H1 (cell line): ENCODE results near the gene GPR17. TPM values are rescaled to one million over a fixed set of nuclear protein-coding genes. Genes with fewer than 3 reads are reported as not detected.

Experiments used
- CTCF ChIA-PET: fragments of 300-600 bp; sonication (Branson Sonifier 250); formaldehyde crosslinking; loops from one replicate; lab custom pipeline; 2021; ENCODE audit not compliant: partially characterized antibody; lab: Charles Lee
- POLR2A ChIA-PET: fragments of 300-600 bp; sonication (Branson Sonifier 250); formaldehyde crosslinking; loops from one replicate; lab custom pipeline; 2021; ENCODE audit warnings: inconsistent platforms; ENCODE audit not compliant: partially characterized antibody; lab: Charles Lee
- DNase-seq, 2 experiments: peaks; one replicate each; pipeline versions ENCODE4 v3.0.0 to v3.0.0-alpha.2; 2010 to 2022; ENCODE audit warnings: low spot score in 2 of 2, low read depth in 1 of 2, mixed read lengths in 1 of 2
- FAIRE-seq: peaks from 2 replicates; lab custom pipeline; 2011; peaks lifted over from hg19 to GRCh38; lab: Jason Lieb, UNC
- H2AFZ ChIP-seq: 2 replicates; pipeline ENCODE4 v1.8.1; 2012; ENCODE audit warnings: low read length, inconsistent platforms
- H2AK5ac ChIP-seq: 2 replicates; pipeline ENCODE4 v1.6.1; 2013; ENCODE audit warnings: low read depth, low read length
- H2BK120ac ChIP-seq: replicated peaks from 2 replicates; pipeline ENCODE3; 2013; ENCODE audit warnings: low read depth, low read length, inconsistent platforms
- H2BK12ac ChIP-seq: 2 replicates; pipeline ENCODE4 v1.6.1; 2013; ENCODE audit warnings: low read depth, low read length
- H2BK15ac ChIP-seq: 2 replicates; pipeline ENCODE4 v1.6.1; 2013; ENCODE audit warnings: low read length
- H2BK20ac ChIP-seq: 2 replicates; pipeline ENCODE4 v1.6.1; 2013; ENCODE audit warnings: low read length
- H2BK5ac ChIP-seq: 2 replicates; pipeline ENCODE4 v1.6.1; 2013; ENCODE audit warnings: low read depth, low read length
- H3K14ac ChIP-seq: 2 replicates; pipeline ENCODE4 v1.6.1; 2013; ENCODE audit warnings: inconsistent platforms; ENCODE audit not compliant: insufficient read length
- H3K18ac ChIP-seq: 2 replicates; pipeline ENCODE4 v1.6.1; 2013; ENCODE audit warnings: low read length; ENCODE audit errors: extremely low read depth
- H3K23ac ChIP-seq: 2 replicates; pipeline ENCODE4 v1.6.1; 2013; ENCODE audit warnings: inconsistent platforms; ENCODE audit not compliant: insufficient read length
- H3K23me2 ChIP-seq: 2 replicates; pipeline ENCODE4 v1.6.1; 2013; ENCODE audit warnings: low read depth, low read length
- H3K27ac ChIP-seq: 2 replicates; pipeline ENCODE4 v1.6.1; 2011; ENCODE audit warnings: low read depth, low read length, inconsistent platforms
- H3K27me3 ChIP-seq, 4 experiments: replicated peaks in 1 of 4; 1 replicate in 1 of 4; 2 replicates in 3 of 4; pipeline versions ENCODE4 v1.6.1 to v1.8.1; 2011 to 2013; ENCODE audit warnings: low read length in 3 of 4, mild to moderate bottlenecking in 3 of 4, inconsistent platforms in 2 of 4, mixed read lengths in 2 of 4, moderate library complexity in 1 of 4; ENCODE audit not compliant: control insufficient read depth in 3 of 4, insufficient read depth in 3 of 4; ENCODE audit errors: extremely low read depth in 1 of 4
- H3K36me3 ChIP-seq, 4 experiments: 2 replicates each; pipeline versions ENCODE4 v1.6.1 to v1.8.1; 2011 to 2013; ENCODE audit warnings: mild to moderate bottlenecking in 4 of 4, low read length in 3 of 4, moderate library complexity in 2 of 4, control low read depth in 1 of 4, inconsistent platforms in 1 of 4; ENCODE audit not compliant: insufficient read depth in 4 of 4, control insufficient read depth in 2 of 4
- H3K4ac ChIP-seq: replicated peaks from 2 replicates; pipeline ENCODE3; 2013; ENCODE audit warnings: low read length, low read depth, mixed read lengths, inconsistent platforms; ENCODE audit not compliant: insufficient read length
- H3K4me1 ChIP-seq, 4 experiments: replicated peaks in 1 of 4; 1 replicate in 1 of 4; 2 replicates in 3 of 4; pipeline versions ENCODE4 v1.6.1 to v1.8.1; 2011 to 2013; ENCODE audit warnings: low read length in 3 of 4, inconsistent platforms in 2 of 4, mixed read lengths in 1 of 4; ENCODE audit not compliant: insufficient read depth in 4 of 4, control insufficient read depth in 3 of 4
- H3K4me2 ChIP-seq, 2 experiments: 2 replicates each; pipeline versions ENCODE4 v1.6.1 to v1.8.1; 2011 to 2013; ENCODE audit warnings: low read depth in 2 of 2, low read length in 2 of 2, control low read depth in 1 of 2, inconsistent platforms in 1 of 2, mild to moderate bottlenecking in 1 of 2; ENCODE audit not compliant: insufficient read depth in 1 of 2
- H3K4me3 ChIP-seq, 4 experiments: fragments of 200-600, 300-600 bp in 1 of 4; sonication (generic), shearing (Covaris generic), sonication (Bioruptor Twin) in 1 of 4; 2 replicates each; pipeline versions ENCODE4 v1.5.1 to v1.8.1; 2011 to 2016; ENCODE audit warnings: low read length in 4 of 4, low read depth in 3 of 4, control low read depth in 2 of 4, inconsistent platforms in 2 of 4, mild to moderate bottlenecking in 2 of 4, mixed read lengths in 1 of 4, moderate library complexity in 1 of 4; ENCODE audit not compliant: insufficient read depth in 2 of 4; ENCODE audit errors: extremely low read depth in 1 of 4
- H3K56ac ChIP-seq: replicated peaks from 2 replicates; pipeline ENCODE3; 2013; ENCODE audit warnings: low read depth, mild to moderate bottlenecking, mixed read lengths, low read length, inconsistent platforms; ENCODE audit not compliant: insufficient read length
- H3K79me1 ChIP-seq: 2 replicates; pipeline ENCODE4 v1.6.1; 2013; ENCODE audit warnings: low read depth, low read length, control low read depth
- H3K79me2 ChIP-seq, 2 experiments: 2 replicates each; pipeline versions ENCODE4 v1.6.1 to v1.8.1; 2012 to 2013; ENCODE audit warnings: low read length in 2 of 2, mild to moderate bottlenecking in 2 of 2, inconsistent platforms in 1 of 2; ENCODE audit not compliant: insufficient read depth in 2 of 2, control insufficient read depth in 1 of 2
- H3K9ac ChIP-seq, 4 experiments: replicated peaks in 1 of 4; 1 replicate in 1 of 4; 2 replicates in 3 of 4; pipeline versions ENCODE4 v1.6.1 to v1.8.1; 2011 to 2013; ENCODE audit warnings: low read depth in 3 of 4, low read length in 3 of 4, control low read depth in 2 of 4, mild to moderate bottlenecking in 2 of 4, moderate library complexity in 2 of 4, inconsistent platforms in 1 of 4; ENCODE audit errors: extremely low read depth in 1 of 4
- H3K9me3 ChIP-seq, 2 experiments: 2 replicates each; pipeline versions ENCODE4 v1.6.1 to v1.8.1; 2012 to 2013; ENCODE audit warnings: mild to moderate bottlenecking in 2 of 2, moderate library complexity in 2 of 2, control low read depth in 1 of 2, inconsistent platforms in 1 of 2, low read depth in 1 of 2, low read length in 1 of 2, mixed read lengths in 1 of 2; ENCODE audit not compliant: insufficient read depth in 2 of 2
- H4K20me1 ChIP-seq, 2 experiments: replicated peaks in 1 of 2; 2 replicates each; pipeline versions ENCODE3 to v1.8.1; 2011 to 2013; ENCODE audit warnings: inconsistent platforms in 2 of 2, low read length in 2 of 2, mild to moderate bottlenecking in 1 of 2; ENCODE audit not compliant: insufficient read depth in 2 of 2, control insufficient read depth in 1 of 2
- H4K5ac ChIP-seq: 2 replicates; pipeline ENCODE4 v1.6.1; 2013; ENCODE audit warnings: low read length, low read depth, mixed read lengths, inconsistent platforms; ENCODE audit not compliant: insufficient read length
- H4K8ac ChIP-seq: 2 replicates; pipeline ENCODE4 v1.8.0; 2013; ENCODE audit warnings: mild to moderate bottlenecking, moderate library complexity, low read length, inconsistent platforms; ENCODE audit not compliant: insufficient read depth; ENCODE audit errors: extremely low read depth
- H4K91ac ChIP-seq: replicated peaks from 2 replicates; pipeline ENCODE3; 2013; ENCODE audit warnings: low read length, mixed read lengths, inconsistent platforms; ENCODE audit not compliant: insufficient read length
- BACH1 ChIP-seq: IDR thresholded peaks from 2 replicates; pipeline ENCODE4 v1.6.1; 2012; ENCODE audit warnings: low read length, improper control_type of control experiment
- RAD21 ChIP-seq, 2 experiments: IDR thresholded peaks in 1 of 2; conservative IDR thresholded peaks in 1 of 2; 2 replicates each; pipeline ENCODE4 v1.6.1; 2011; ENCODE audit warnings: low read depth in 2 of 2, low read length in 2 of 2, improper control_type of control experiment in 1 of 2, inconsistent platforms in 1 of 2, mild to moderate bottlenecking in 1 of 2, moderate library complexity in 1 of 2
- WGBS, 2 experiments: shearing (Covaris generic) in 1 of 2; methylation state at CpG; one replicate each; pipeline versions ENCODE4 v1.1.6 to v1.1.7; 2013 to 2015; ENCODE audit warnings: low lambda C conversion rate in 2 of 2, mixed read lengths in 2 of 2, inconsistent platforms in 1 of 2, low coverage in 1 of 2, missing lambda C conversion rate in 1 of 2; ENCODE audit not compliant: insufficient replicate concordance in 2 of 2, insufficient coverage in 1 of 2, insufficient read length in 1 of 2; ENCODE audit errors: extremely low coverage in 1 of 2, missing lambda C conversion rate in 1 of 2; 5-methylcytosine and 5-hydroxymethylcytosine counted together
- polyA plus RNA-seq, 7 experiments: library from polyadenylated mRNA; depleted of rRNA in 3 of 7; stranded (reverse) in 5 of 7; unstranded in 2 of 7; fragments of >200 nt in 5 of 7; fragments of 200-250 nt in 2 of 7; gene quantifications; 1 replicate in 5 of 7; 2 replicates in 1 of 7; 4 replicates in 1 of 7; pipeline versions ENCODE4 v1.2.1 to v1.2.3, GENCODE V29; 2011 to 2013; ENCODE audit warnings: missing spikeins in 2 of 7, mixed read lengths in 2 of 7
- total RNA-seq: library from RNA; stranded (reverse); fragmentation: NEBNext Ultra II Directional; extraction: Animal tissue kit (Norgen Biotek cat#: 25700); gene quantifications from 2 replicates; pipeline ENCODE4 v1.2.1, GENCODE V29; 2021

Gene GPR17
- total and polyA plus RNA-seq, 2 of the 8 experiments (the other 6 are each of a cell fraction or from before 2014, with no cell fraction given), result 0.03 TPM; not detected in 1

- peaks cover 0 to 19% (median 7%) of the 10 kb centered on the region in 4 experiments; a peak in 6 of 7 replicates for H3K4me1 ChIP-seq
- 92% methylated on average over 16 of the region's 19 CpGs; no CpG with 5 or more reads in 1 of the 2 experiments for WGBS, 2 experiments
Measured at GRCh38 chr2:127635380-127636237, 10.3 kb upstream of the GPR17 start.

More at GRCh38 chr2:127635380-127636237, 10.3 kb upstream of the GPR17 start:
- no peaks in the 10 kb centered on the region for H3K27me3 ChIP-seq
- H4K20me1 ChIP-seq, result no peaks in the 10 kb centered on the region
- FAIRE-seq (no peak), DNase-seq (no peak)
- peak overlapping the region; percentile 40; the same call in 1 of the 2 replicates for H4K8ac ChIP-seq
- no peak overlapping the region for H3K27ac ChIP-seq
- peak overlapping the region; percentile 40; the same call in 1 of the 2 replicates for H2AK5ac ChIP-seq
- H3K18ac ChIP-seq, result no peak overlapping the region
- no peak overlapping the region for H2AFZ ChIP-seq
- no peak overlapping the region for H2BK120ac ChIP-seq
- no peaks in the 10 kb centered on the region for H3K36me3 ChIP-seq
- POLR2A ChIA-PET, result no interaction called here
- no peak overlapping the region for H3K4ac ChIP-seq
- H3K9ac ChIP-seq, result no peak overlapping the region
- no peaks in the 10 kb centered on the region for H3K9me3 ChIP-seq
- no peak overlapping the region for H4K91ac ChIP-seq
- H3K14ac ChIP-seq, result no peak overlapping the region
- H4K5ac ChIP-seq, result no peak overlapping the region
- no peaks in the 10 kb centered on the region for H3K79me2 ChIP-seq
- no peak overlapping the region for H3K23ac ChIP-seq
- CTCF ChIA-PET, result interaction anchor here (1.6 to 9.8 kb wide), 3 partner anchors 10 to 43 kb away, joined by 3 to 114 read pairs (median 59); partner anchors contain the start of gene GPR17
- H3K23me2 ChIP-seq, result no peaks in the 10 kb centered on the region
- H3K79me1 ChIP-seq, result no peaks in the 10 kb centered on the region
- TF ChIP-seq BACH1, result no peak
- peak in 1 of 2 experiments; percentile 7; a peak in 1 of 4 replicates for TF ChIP-seq RAD21 (IDR thresholded peaks at IDR 0.05 in 1 of 2, conservative IDR thresholded peaks at IDR 0.05 in 1 of 2; ENCODE audit: low read depth in 2 of 2, low read length in 2 of 2)
- no peak overlapping the region for H2BK20ac ChIP-seq
- H3K4me3 ChIP-seq, result no peak overlapping the region
- 0 out of 2 replicates have a peak overlapping the region, but pooled peaks have one; percentile 17 for H2BK12ac ChIP-seq
- H3K56ac ChIP-seq, result no peak overlapping the region
- H2BK5ac ChIP-seq, result no peak overlapping the region
- no peak overlapping the region for H3K4me2 ChIP-seq
- H2BK15ac ChIP-seq, result no peak overlapping the region; the same call in 1 of the 2 replicates
